K562 (cell line): Measurements from ENCODE around the gene KLK3. TPM values are rescaled to one million over a fixed set of nuclear protein-coding genes. Genes with fewer than 3 reads are reported as not detected.

Experiments used
- CCAR2 ChIP-seq: fragments of 200-400 bp; formaldehyde crosslinking; IDR thresholded peaks from 2 replicates; pipeline ENCODE4 v1.6.1; 2017; ENCODE audit warnings: mild to moderate bottlenecking, low read depth, low read length
- CHD2 ChIP-seq: IDR thresholded peaks from 2 replicates; pipeline ENCODE4 v1.6.1; 2011; ENCODE audit warnings: low read depth, low read length
- ESRRA ChIP-seq: fragments of 450-650 bp; IDR thresholded peaks from 2 replicates; pipeline ENCODE4 v1.6.1; 2014; ENCODE audit warnings: low read depth, mild to moderate bottlenecking, moderate library complexity, borderline replicate concordance
- GABPB2 ChIP-seq: fragments of 250-450 bp; sonication (Bioruptor Pico); conservative IDR thresholded peaks from 2 replicates; pipeline ENCODE4 v1.5.1; 2021; ENCODE audit warnings: mild to moderate bottlenecking
- HMG20B ChIP-seq: fragments of 250-450 bp; sonication (Bioruptor Pico); IDR thresholded peaks from 2 replicates; pipeline ENCODE4 v1.5.0; 2021; ENCODE audit warnings: mild to moderate bottlenecking
- KLF16 ChIP-seq: IDR thresholded peaks from 2 replicates; pipeline ENCODE4 v1.6.1; 2016; ENCODE audit warnings: antibody characterized with exemption
- MCM3 ChIP-seq: fragments of 450-650 bp; IDR thresholded peaks from 2 replicates; pipeline ENCODE4 v1.6.1; 2016
- NR2C2 ChIP-seq, 2 experiments: fragments of 200-800 bp in 1 of 2; sonication (Bioruptor generic) in 1 of 2; sonication (generic) in 1 of 2; formaldehyde crosslinking in 1 of 2; IDR thresholded peaks; 2 replicates each; pipeline versions ENCODE4 v1.6.1 to v1.8.0; 2016 to 2022; ENCODE audit warnings: mild to moderate bottlenecking in 1 of 2, missing compliant biosample characterization in 1 of 2, missing genetic modification characterization in 1 of 2, missing genetic modification reagents in 1 of 2
- RUNX1 ChIP-seq: sonication (generic); IDR thresholded peaks from 2 replicates; pipeline ENCODE4 v1.6.1; 2016; ENCODE audit warnings: antibody characterized with exemption, low read depth
- TEAD4 ChIP-seq, 2 experiments: sonication (generic) in 1 of 2; formaldehyde crosslinking in 1 of 2; IDR thresholded peaks; 2 replicates each; pipeline versions ENCODE4 v1.6.1 to v1.8.0; 2012 to 2022; ENCODE audit warnings: borderline replicate concordance in 1 of 2, inconsistent platforms in 1 of 2, low read length in 1 of 2, mild to moderate bottlenecking in 1 of 2, missing genetic modification reagents in 1 of 2
- THRAP3 ChIP-seq: fragments of 450-650 bp; IDR thresholded peaks from 2 replicates; pipeline ENCODE4 v1.6.1; 2016; ENCODE audit warnings: mild to moderate bottlenecking, inconsistent platforms, borderline replicate concordance
- ZBTB1 ChIP-seq: sonication (generic); formaldehyde crosslinking; IDR thresholded peaks from 2 replicates; pipeline ENCODE4 v1.8.1; 2023; ENCODE audit warnings: missing genetic modification reagents, low read depth, mild to moderate bottlenecking, borderline replicate concordance
- ZNF316 ChIP-seq: fragments of 450-650 bp; IDR thresholded peaks from 2 replicates; pipeline ENCODE4 v1.6.1; 2016
- ZNF561 ChIP-seq: fragments of 450-650 bp; formaldehyde crosslinking; conservative IDR thresholded peaks from 2 replicates; pipeline ENCODE4 v1.4.0; 2020; ENCODE audit warnings: mild to moderate bottlenecking, moderate library complexity
- ZNF586 ChIP-seq: fragments of 450-650 bp; formaldehyde crosslinking; conservative IDR thresholded peaks from 2 replicates; pipeline ENCODE4 v1.4.0; 2020; ENCODE audit warnings: mild to moderate bottlenecking, moderate library complexity
- polyA plus RNA-seq, 8 experiments: library from polyadenylated mRNA; depleted of rRNA in 4 of 8; stranded (reverse) in 5 of 8; unstranded in 3 of 8; fragments of >200 nt; fragmentation: Nextera tagmentation in 2 of 8; fragmentation: Illumina TruSeq in 1 of 8; extraction: Ambion mirVana in 2 of 8; extraction: Trizol in 1 of 8; gene quantifications; 2 replicates each; pipeline versions ENCODE4 v1.2.1 to v1.2.3, GENCODE V29; 2011 to 2014; ENCODE audit warnings: inconsistent platforms in 1 of 8, missing spikeins in 1 of 8
- total RNA-seq, 7 experiments: library from RNA; depleted of rRNA in 6 of 7; stranded (reverse); fragments of >200 nt in 6 of 7; fragmentation: Illumina TruSeq in 2 of 7; extraction: Trizol in 2 of 7; gene quantifications; 2 replicates each; pipeline versions ENCODE4 v1.2.1 to v1.2.3, GENCODE V29; 2011 to 2021; ENCODE audit warnings: low replicate concordance in 1 of 7
- TF ChIP-seq, protein P1 (sequence below): IDR thresholded peaks from 3 replicates; pipeline ENCODE4 v1.6.1; 2011; ENCODE audit warnings: borderline replicate concordance, mild to moderate bottlenecking; ENCODE audit not compliant: insufficient read length, insufficient read depth
- TF ChIP-seq, protein P2 (sequence below): fragments of 200-800 bp; sonication (Bioruptor generic); IDR thresholded peaks from 2 replicates; pipeline ENCODE4 v1.6.1; 2017; ENCODE audit warnings: missing genetic modification characterization, missing compliant biosample characterization
- TF ChIP-seq, protein P3 (sequence below), 2 experiments: fragments of 450-650 bp; IDR thresholded peaks; 2 replicates each; pipeline ENCODE4 v1.6.1; 2016; ENCODE audit warnings: mild to moderate bottlenecking in 2 of 2, borderline replicate concordance in 1 of 2, low read depth in 1 of 2, moderate library complexity in 1 of 2

Gene KLK3
- total and polyA plus RNA-seq, 9 of the 15 experiments (the other 6 are each of a cell fraction or from before 2014, with no cell fraction given) = not detected

DNA sequence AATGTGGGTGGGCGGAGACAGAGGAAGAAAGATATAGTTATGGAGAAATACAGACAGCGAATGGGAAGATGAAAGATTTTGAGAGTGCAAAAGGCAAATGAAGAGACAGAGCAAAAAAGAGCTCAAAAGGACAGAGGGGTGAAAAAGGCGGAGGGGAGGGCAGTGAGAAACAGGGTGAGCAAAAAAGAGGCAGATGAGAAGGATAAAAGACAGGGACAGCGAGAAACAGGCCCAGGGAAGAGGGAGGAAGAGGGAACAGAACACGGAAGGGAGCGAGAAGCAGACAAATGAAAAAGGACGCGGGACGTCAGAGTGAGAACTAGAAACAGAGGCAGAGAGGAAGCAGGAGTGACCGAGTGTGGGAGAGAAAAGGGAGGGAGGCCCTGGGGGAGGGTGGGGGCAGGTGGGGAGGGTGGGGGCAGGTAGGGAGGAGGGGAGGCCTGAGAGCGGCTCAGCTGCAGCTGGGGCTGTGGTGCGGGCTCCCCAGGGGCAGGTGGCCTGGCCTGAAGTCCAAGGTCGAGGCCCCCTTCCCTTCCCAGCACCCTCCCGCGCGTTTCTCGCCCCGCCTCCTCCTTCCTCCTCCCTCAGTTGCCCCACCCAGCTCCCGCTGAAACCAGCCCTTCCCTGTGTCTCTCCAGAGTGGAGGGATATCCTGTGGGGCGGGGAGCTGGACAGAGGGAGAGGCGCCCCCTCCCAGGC is 34.0 kb upstream of the KLK3 start (continued):
- no peak for TF ChIP-seq RUNX1
- TF ChIP-seq, protein P1, sequence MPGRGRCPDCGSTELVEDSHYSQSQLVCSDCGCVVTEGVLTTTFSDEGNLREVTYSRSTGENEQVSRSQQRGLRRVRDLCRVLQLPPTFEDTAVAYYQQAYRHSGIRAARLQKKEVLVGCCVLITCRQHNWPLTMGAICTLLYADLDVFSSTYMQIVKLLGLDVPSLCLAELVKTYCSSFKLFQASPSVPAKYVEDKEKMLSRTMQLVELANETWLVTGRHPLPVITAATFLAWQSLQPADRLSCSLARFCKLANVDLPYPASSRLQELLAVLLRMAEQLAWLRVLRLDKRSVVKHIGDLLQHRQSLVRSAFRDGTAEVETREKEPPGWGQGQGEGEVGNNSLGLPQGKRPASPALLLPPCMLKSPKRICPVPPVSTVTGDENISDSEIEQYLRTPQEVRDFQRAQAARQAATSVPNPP = no peak
- no peak for TF ChIP-seq GABPB2 (CRISPR knock-in tag)
- no peak for TF ChIP-seq TEAD4 (IDR thresholded peaks at IDR 0.05; ENCODE audit: low read length)
- TF ChIP-seq TEAD4 (CRISPR knock-in tag; IDR thresholded peaks at IDR 0.05; ENCODE audit: borderline replicate concordance) = no peak
- TF ChIP-seq, protein P2, sequence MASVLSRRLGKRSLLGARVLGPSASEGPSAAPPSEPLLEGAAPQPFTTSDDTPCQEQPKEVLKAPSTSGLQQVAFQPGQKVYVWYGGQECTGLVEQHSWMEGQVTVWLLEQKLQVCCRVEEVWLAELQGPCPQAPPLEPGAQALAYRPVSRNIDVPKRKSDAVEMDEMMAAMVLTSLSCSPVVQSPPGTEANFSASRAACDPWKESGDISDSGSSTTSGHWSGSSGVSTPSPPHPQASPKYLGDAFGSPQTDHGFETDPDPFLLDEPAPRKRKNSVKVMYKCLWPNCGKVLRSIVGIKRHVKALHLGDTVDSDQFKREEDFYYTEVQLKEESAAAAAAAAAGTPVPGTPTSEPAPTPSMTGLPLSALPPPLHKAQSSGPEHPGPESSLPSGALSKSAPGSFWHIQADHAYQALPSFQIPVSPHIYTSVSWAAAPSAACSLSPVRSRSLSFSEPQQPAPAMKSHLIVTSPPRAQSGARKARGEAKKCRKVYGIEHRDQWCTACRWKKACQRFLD (CRISPR knock-in tag) = no peak
- TF ChIP-seq ZNF561 (CRISPR knock-in tag) = no peak
- TF ChIP-seq NR2C2 (CRISPR knock-in tag; IDR thresholded peaks at IDR 0.05) = no peak
- TF ChIP-seq NR2C2 (tag; IDR thresholded peaks at IDR 0.05) = no peak
- no peak for TF ChIP-seq THRAP3
- TF ChIP-seq ZNF586 = no peak
- no peak for TF ChIP-seq ZBTB1 (CRISPR knock-in tag)
- TF ChIP-seq HMG20B = no peak
- TF ChIP-seq KLF16 = no peak
- TF ChIP-seq, protein P3, sequence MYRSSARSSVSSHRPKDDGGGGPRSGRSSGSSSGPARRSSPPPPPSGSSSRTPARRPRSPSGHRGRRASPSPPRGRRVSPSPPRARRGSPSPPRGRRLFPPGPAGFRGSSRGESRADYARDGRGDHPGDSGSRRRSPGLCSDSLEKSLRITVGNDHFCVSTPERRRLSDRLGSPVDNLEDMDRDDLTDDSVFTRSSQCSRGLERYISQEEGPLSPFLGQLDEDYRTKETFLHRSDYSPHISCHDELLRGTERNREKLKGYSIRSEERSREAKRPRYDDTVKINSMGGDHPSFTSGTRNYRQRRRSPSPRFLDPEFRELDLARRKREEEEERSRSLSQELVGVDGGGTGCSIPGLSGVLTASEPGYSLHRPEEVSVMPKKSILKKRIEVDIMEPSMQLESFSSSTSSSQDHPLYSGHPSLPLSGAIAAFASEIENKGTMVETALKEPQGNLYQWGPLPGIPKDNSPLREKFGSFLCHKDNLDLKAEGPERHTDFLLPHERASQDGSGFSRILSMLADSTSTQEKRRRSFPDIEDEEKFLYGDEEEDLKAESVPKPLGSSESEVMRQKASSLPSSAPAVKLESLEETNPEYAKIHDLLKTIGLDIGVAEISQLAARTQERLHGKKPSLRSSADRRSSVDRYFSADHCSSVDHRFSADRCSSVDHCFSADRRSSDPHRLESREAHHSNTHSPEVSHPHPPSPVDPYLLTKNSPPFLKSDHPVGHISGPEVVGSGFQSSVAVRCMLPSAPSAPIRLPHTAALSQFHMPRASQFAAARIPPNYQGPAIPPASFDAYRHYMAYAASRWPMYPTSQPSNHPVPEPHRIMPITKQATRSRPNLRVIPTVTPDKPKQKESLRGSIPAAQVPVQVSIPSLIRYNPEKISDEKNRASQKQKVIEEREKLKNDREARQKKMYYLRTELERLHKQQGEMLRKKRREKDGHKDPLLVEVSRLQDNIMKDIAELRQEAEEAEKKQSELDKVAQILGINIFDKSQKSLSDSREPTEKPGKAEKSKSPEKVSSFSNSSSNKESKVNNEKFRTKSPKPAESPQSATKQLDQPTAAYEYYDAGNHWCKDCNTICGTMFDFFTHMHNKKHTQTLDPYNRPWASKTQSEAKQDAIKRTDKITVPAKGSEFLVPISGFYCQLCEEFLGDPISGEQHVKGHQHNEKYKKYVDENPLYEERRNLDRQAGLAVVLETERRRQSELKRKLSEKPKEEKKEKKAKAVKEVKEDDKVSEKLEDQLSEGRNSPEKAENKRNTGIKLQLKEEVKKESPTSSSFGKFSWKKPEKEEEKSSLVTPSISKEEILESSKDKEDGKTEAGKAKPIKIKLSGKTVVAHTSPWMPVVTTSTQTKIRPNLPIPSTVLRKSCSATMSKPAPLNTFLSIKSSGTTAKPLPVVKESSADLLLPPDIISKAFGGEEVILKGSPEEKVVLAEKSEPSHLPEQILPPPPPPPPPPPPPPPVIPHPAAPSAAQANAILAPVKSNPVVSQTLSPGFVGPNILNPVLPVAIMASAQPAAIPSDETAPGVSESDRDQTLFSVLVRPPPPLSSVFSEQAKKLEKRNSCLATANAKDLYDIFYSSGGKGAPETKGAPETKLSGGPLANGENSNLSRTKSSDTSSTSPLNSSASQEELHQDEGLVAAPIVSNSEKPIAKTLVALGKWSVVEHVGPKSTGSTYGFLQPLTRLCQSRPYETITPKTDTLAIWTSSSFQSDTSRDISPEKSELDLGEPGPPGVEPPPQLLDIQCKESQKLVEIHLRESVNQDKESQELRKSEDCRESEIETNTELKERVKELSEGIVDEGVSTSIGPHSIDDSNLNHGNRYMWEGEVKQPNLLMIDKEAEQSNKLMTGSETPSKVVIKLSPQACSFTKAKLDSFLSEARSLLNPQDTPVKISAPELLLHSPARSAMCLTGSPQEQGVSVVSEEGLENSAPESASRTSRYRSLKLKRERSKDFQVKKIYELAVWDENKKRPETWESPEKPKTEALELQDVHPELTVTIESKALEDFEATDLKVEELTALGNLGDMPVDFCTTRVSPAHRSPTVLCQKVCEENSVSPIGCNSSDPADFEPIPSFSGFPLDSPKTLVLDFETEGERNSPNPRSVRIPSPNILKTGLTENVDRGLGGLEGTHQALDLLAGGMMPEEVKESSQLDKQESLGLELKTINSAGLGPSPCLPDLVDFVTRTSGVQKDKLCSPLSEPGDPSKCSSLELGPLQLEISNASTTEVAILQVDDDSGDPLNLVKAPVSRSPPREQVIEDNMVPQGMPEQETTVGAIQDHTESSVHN (IDR thresholded peaks at IDR 0.05; ENCODE audit: borderline replicate concordance in 1 of 2, low read depth in 1 of 2) = no peak
- TF ChIP-seq CCAR2 = no peak
- TF ChIP-seq CHD2 = no peak
- peak; percentile 50; the same call in 1 of the 2 replicates for TF ChIP-seq ESRRA
- TF ChIP-seq ZNF316 = no peak
- no peak for TF ChIP-seq MCM3
